HepG2 (cell line): Measurements from ENCODE around the gene KANK3. TPM values are rescaled to one million over a fixed set of nuclear protein-coding genes. Genes with fewer than 3 reads are reported as not detected.
A peak's percentile ranks its signal among the peaks of the same experiment; 100 is the strongest.

Source experiments
- CENPBD1 ChIP-seq: sonication (generic); formaldehyde crosslinking; IDR thresholded peaks from 2 replicates; pipeline ENCODE4 v1.8.0; 2022; ENCODE audit warnings: missing genetic modification reagents, low read depth, mild to moderate bottlenecking, borderline replicate concordance
- MIER2 ChIP-seq: IDR thresholded peaks from 2 replicates; pipeline ENCODE4 v1.6.1; 2016; ENCODE audit warnings: missing biosample characterization, missing genetic modification reagents
- MIER3 ChIP-seq: IDR thresholded peaks from 2 replicates; pipeline ENCODE4 v1.6.1; 2016; ENCODE audit warnings: missing compliant biosample characterization, borderline replicate concordance
- MLLT10 ChIP-seq: sonication (generic); formaldehyde crosslinking; IDR thresholded peaks from 2 replicates; pipeline ENCODE4 v1.4.0; 2020; ENCODE audit warnings: missing genetic modification reagents
- NBN ChIP-seq: fragments of 450-650 bp; conservative IDR thresholded peaks from 2 replicates; pipeline ENCODE4 v1.6.1; 2017
- NR2F2 ChIP-seq: IDR thresholded peaks from 2 replicates; pipeline ENCODE4 v1.6.1; 2012; ENCODE audit warnings: low read depth, inconsistent platforms, borderline replicate concordance
- PRDM15 ChIP-seq: sonication (generic); formaldehyde crosslinking; IDR thresholded peaks from 2 replicates; pipeline ENCODE4 v1.4.0; 2020; ENCODE audit warnings: missing genetic modification reagents
- PTBP1 ChIP-seq: fragments of 200-400 bp; formaldehyde crosslinking; IDR thresholded peaks from 2 replicates; pipeline ENCODE4 v1.6.1; 2018; ENCODE audit warnings: low read length, low read depth; ENCODE audit not compliant: poor library complexity, severe bottlenecking
- RAD51 ChIP-seq: fragments of 450-650 bp; IDR thresholded peaks from 2 replicates; pipeline ENCODE4 v1.6.1; 2016; ENCODE audit warnings: borderline replicate concordance
- RELA ChIP-seq: sonication (generic); formaldehyde crosslinking; IDR thresholded peaks from 2 replicates; pipeline ENCODE4 v1.4.0; 2020; ENCODE audit warnings: missing genetic modification reagents
- ZC3H4 ChIP-seq: sonication (generic); formaldehyde crosslinking; IDR thresholded peaks from 2 replicates; pipeline ENCODE4 v1.4.0; 2020; ENCODE audit warnings: missing genetic modification reagents, borderline replicate concordance
- ZFP36L2 ChIP-seq: sonication (generic); formaldehyde crosslinking; IDR thresholded peaks from 2 replicates; pipeline ENCODE4 v1.4.0; 2020; ENCODE audit warnings: missing genetic modification reagents
- ZNF138 ChIP-seq: sonication (generic); formaldehyde crosslinking; IDR thresholded peaks from 2 replicates; pipeline ENCODE4 v1.5.0; 2020; ENCODE audit warnings: mild to moderate bottlenecking, low read depth, missing genetic modification reagents
- ZNF180 ChIP-seq: sonication (generic); formaldehyde crosslinking; IDR thresholded peaks from 2 replicates; pipeline ENCODE4 v1.4.0; 2020; ENCODE audit warnings: low read depth, missing genetic modification reagents, borderline replicate concordance
- ZNF263 ChIP-seq: sonication (generic); formaldehyde crosslinking; IDR thresholded peaks from 2 replicates; pipeline ENCODE4 v1.4.0; 2020; ENCODE audit warnings: missing genetic modification reagents
- ZNF337 ChIP-seq: sonication (generic); formaldehyde crosslinking; IDR thresholded peaks from 2 replicates; pipeline ENCODE4 v1.5.1; 2020; ENCODE audit warnings: missing genetic modification reagents, low read depth, mild to moderate bottlenecking, borderline replicate concordance
- ZNF574 ChIP-seq: sonication (generic); formaldehyde crosslinking; IDR thresholded peaks from 2 replicates; pipeline ENCODE4 v1.4.0; 2020; ENCODE audit warnings: missing genetic modification reagents
- ZNF607 ChIP-seq: sonication (generic); formaldehyde crosslinking; IDR thresholded peaks from 2 replicates; pipeline ENCODE4 v1.5.1; 2020; ENCODE audit warnings: missing genetic modification reagents, mild to moderate bottlenecking, borderline replicate concordance
- ZNF7 ChIP-seq: IDR thresholded peaks from 2 replicates; pipeline ENCODE4 v1.6.1; 2016; ENCODE audit warnings: missing biosample characterization, missing genetic modification reagents
- polyA plus RNA-seq, 8 experiments: library from polyadenylated mRNA; depleted of rRNA in 3 of 8; stranded (reverse) in 7 of 8; unstranded in 1 of 8; fragments of >200 nt; fragmentation: Illumina TruSeq in 4 of 8; extraction: Trizol in 4 of 8; gene quantifications; 2 replicates each; pipeline versions ENCODE4 v1.2.1 to v1.2.3, GENCODE V29; 2011 to 2016; ENCODE audit warnings: low read depth in 4 of 8, missing spikeins in 1 of 8, mixed read lengths in 1 of 8; ENCODE audit not compliant: insufficient read depth in 1 of 8
- total RNA-seq, 5 experiments: library from RNA; depleted of rRNA; stranded (reverse); fragments of >200 nt; fragmentation: Illumina TruSeq; extraction: Trizol; gene quantifications; 2 replicates each; pipeline ENCODE4 v1.2.3, GENCODE V29; 2016; ENCODE audit warnings: low read depth in 1 of 5
- TF ChIP-seq, protein P1 (sequence below): IDR thresholded peaks from 2 replicates; pipeline ENCODE4 v1.6.1; 2016; ENCODE audit warnings: low read depth, control low read depth
- TF ChIP-seq, protein P2 (sequence below): sonication (generic); formaldehyde crosslinking; IDR thresholded peaks from 2 replicates; pipeline ENCODE4 v1.8.0; 2022; ENCODE audit warnings: mild to moderate bottlenecking, missing genetic modification reagents, moderate library complexity

The KANK3 gene
- total and polyA plus RNA-seq, 2 of the 13 experiments (the other 11 are each of a cell fraction or from before 2014, with no cell fraction given), result 0.15 to 0.20 TPM

- 0 out of 2 replicates have a peak, but pooled peaks have one; percentile 78 for TF ChIP-seq ZNF607
- TF ChIP-seq ZFP36L2, result no peak
- no peak for TF ChIP-seq ZNF263 (CRISPR knock-in tag)
- TF ChIP-seq ZNF7 (CRISPR knock-in tag), result no peak
- TF ChIP-seq PTBP1, result no peak
- no peak for TF ChIP-seq RAD51
- TF ChIP-seq NBN, result no peak
- TF ChIP-seq CENPBD1 (CRISPR knock-in tag), result no peak
- no peak for TF ChIP-seq RELA (CRISPR knock-in tag)
- TF ChIP-seq, protein P1, sequence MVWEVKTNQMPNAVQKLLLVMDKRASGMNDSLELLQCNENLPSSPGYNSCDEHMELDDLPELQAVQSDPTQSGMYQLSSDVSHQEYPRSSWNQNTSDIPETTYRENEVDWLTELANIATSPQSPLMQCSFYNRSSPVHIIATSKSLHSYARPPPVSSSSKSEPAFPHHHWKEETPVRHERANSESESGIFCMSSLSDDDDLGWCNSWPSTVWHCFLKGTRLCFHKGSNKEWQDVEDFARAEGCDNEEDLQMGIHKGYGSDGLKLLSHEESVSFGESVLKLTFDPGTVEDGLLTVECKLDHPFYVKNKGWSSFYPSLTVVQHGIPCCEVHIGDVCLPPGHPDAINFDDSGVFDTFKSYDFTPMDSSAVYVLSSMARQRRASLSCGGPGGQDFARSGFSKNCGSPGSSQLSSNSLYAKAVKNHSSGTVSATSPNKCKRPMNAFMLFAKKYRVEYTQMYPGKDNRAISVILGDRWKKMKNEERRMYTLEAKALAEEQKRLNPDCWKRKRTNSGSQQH (CRISPR knock-in tag), result no peak; the same call in 1 of the 2 replicates
- no peak for TF ChIP-seq MIER2 (CRISPR knock-in tag)
- TF ChIP-seq, protein P2, sequence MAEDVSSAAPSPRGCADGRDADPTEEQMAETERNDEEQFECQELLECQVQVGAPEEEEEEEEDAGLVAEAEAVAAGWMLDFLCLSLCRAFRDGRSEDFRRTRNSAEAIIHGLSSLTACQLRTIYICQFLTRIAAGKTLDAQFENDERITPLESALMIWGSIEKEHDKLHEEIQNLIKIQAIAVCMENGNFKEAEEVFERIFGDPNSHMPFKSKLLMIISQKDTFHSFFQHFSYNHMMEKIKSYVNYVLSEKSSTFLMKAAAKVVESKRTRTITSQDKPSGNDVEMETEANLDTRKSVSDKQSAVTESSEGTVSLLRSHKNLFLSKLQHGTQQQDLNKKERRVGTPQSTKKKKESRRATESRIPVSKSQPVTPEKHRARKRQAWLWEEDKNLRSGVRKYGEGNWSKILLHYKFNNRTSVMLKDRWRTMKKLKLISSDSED (CRISPR knock-in tag), result no peak
- 0 out of 2 replicates have a peak, but pooled peaks have one; percentile 23 for TF ChIP-seq NR2F2
- no peak for TF ChIP-seq ZNF337
- no peak for TF ChIP-seq ZC3H4 (CRISPR knock-in tag)
- peak; percentile 86; the same call in 1 of the 2 replicates for TF ChIP-seq ZNF138 (CRISPR knock-in tag)
- TF ChIP-seq ZNF180, result no peak
- TF ChIP-seq ZNF574, result peak; percentile 76
- TF ChIP-seq MLLT10, result no peak
- no peak for TF ChIP-seq PRDM15
- TF ChIP-seq MIER3 (CRISPR knock-in tag), result no peak
Observed at GRCh38 chr19:8389891-8390616, 47.0 kb upstream of the KANK3 start, which contains the start of gene RAB11B (continued).
